GM12878 (cell line): ENCODE data around the gene NOD1. TPM values are rescaled to one million over a fixed set of nuclear protein-coding genes. Genes with fewer than 3 reads are reported as not detected.

ENCODE experiments used
- ATAC-seq: fragments of 200-7000 bp; cut with Tn5 transposase; 3 replicates; pipeline ENCODE4 v1.9.1; 2020; ENCODE audit warnings: mild to moderate bottlenecking, moderate library complexity
- BruUV-seq: library from RNA; stranded (reverse); fragments of 400-500 nt; replicated peaks from 2 replicates; lab custom pipeline; 2021; lab: Mats Ljungman, UMichigan
- CTCF ChIA-PET: fragments of 300-600 bp; sonication (Branson Sonifier 250); formaldehyde crosslinking; extraction: SDS; loops from one replicate; lab custom pipeline; 2021; ENCODE audit warnings: inconsistent platforms; lab: Yijun Ruan, JAX
- POLR2A ChIA-PET: fragments of 350-600 bp; formaldehyde crosslinking; extraction: SDS; loops from one replicate; lab custom pipeline; 2021; ENCODE audit warnings: inconsistent platforms; lab: Charles Lee
- RAD21 ChIA-PET: fragments of 300-600 bp; sonication (Branson Sonifier 250); formaldehyde crosslinking; loops from one replicate; lab custom pipeline; 2023; ENCODE audit warnings: antibody characterized with exemption; ENCODE audit not compliant: unreplicated experiment; lab: Charles Lee
- SMC1A ChIA-PET: fragments of 300-600 bp; sonication (Branson Sonifier 250); formaldehyde crosslinking; loops from one replicate; lab custom pipeline; 2023; ENCODE audit not compliant: unreplicated experiment, uncharacterized antibody; lab: Charles Lee
- DNase-seq: peaks from one replicate; pipeline ENCODE4 v3.0.0-alpha.2; 2011; ENCODE audit warnings: low read depth, low spot score
- FAIRE-seq: peaks from 3 replicates; lab custom pipeline; 2011; peaks lifted over from hg19 to GRCh38; lab: Jason Lieb, UNC
- H2AFZ ChIP-seq: 2 replicates; pipeline ENCODE4 v1.6.0; 2011; ENCODE audit warnings: low read depth, low read length, control low read depth; ENCODE audit not compliant: control insufficient read depth
- H3K27ac ChIP-seq: 2 replicates; pipeline ENCODE4 v1.5.1; 2011; ENCODE audit warnings: control low read depth; ENCODE audit not compliant: control insufficient read depth, insufficient read depth
- H3K27me3 ChIP-seq, 2 experiments: replicated peaks in 1 of 2; 2 replicates each; pipeline versions ENCODE4 v1.6.0 to v1.6.1; 2011; ENCODE audit warnings: low read length in 1 of 2; ENCODE audit not compliant: control insufficient read depth in 2 of 2, insufficient read depth in 2 of 2
- H3K36me3 ChIP-seq, 2 experiments: 2 replicates each; pipeline ENCODE4 v1.5.1; 2011; ENCODE audit warnings: low read length in 1 of 2; ENCODE audit not compliant: control insufficient read depth in 2 of 2, insufficient read depth in 2 of 2
- H3K4me1 ChIP-seq: 2 replicates; pipeline ENCODE4 v1.6.1; 2011; ENCODE audit warnings: mild to moderate bottlenecking, low read length, moderate library complexity, mixed read lengths; ENCODE audit not compliant: control insufficient read depth, insufficient read depth
- H3K4me2 ChIP-seq: 2 replicates; pipeline ENCODE4 v1.6.0; 2011; ENCODE audit warnings: control low read depth; ENCODE audit not compliant: control insufficient read depth, insufficient read depth
- H3K4me3 ChIP-seq: fragments of 200-600 bp; sonication (generic); 2 replicates; pipeline ENCODE4 v1.5.1; 2016
- H3K79me2 ChIP-seq: 2 replicates; pipeline ENCODE4 v1.6.0; 2011; ENCODE audit warnings: low read length; ENCODE audit not compliant: control insufficient read depth, insufficient read depth
- H3K9ac ChIP-seq: 2 replicates; pipeline ENCODE4 v1.8.0; 2011; ENCODE audit warnings: low read length, control low read depth, mixed read lengths; ENCODE audit not compliant: control insufficient read depth, insufficient read depth
- H3K9me3 ChIP-seq: replicated peaks from 3 replicates; pipeline ENCODE4 v1.5.1; 2011; ENCODE audit warnings: mild to moderate bottlenecking, low read length; ENCODE audit not compliant: control insufficient read depth, insufficient read depth
- H4K20me1 ChIP-seq: 2 replicates; pipeline ENCODE4 v1.6.0; 2011; ENCODE audit not compliant: control insufficient read depth, insufficient read depth
- ASH2L ChIP-seq: fragments of 300-600, 200-600 bp; sonication (generic); IDR thresholded peaks from 2 replicates; pipeline ENCODE4 v1.6.1; 2017; ENCODE audit warnings: low read depth, mild to moderate bottlenecking, borderline replicate concordance
- CREM ChIP-seq: IDR thresholded peaks from 2 replicates; pipeline ENCODE4 v1.6.1; 2014; ENCODE audit warnings: antibody characterized with exemption, low read depth
- EED ChIP-seq: sonication (generic); IDR thresholded peaks from 2 replicates; pipeline ENCODE4 v1.6.1; 2016; ENCODE audit warnings: antibody characterized with exemption, low read depth
- HCFC1 ChIP-seq: fragments of 150-350 bp; IDR thresholded peaks from 2 replicates; pipeline ENCODE4 v1.6.1; 2014; ENCODE audit warnings: low read length
- HDGF ChIP-seq: fragments of 450-650 bp; IDR thresholded peaks from 2 replicates; pipeline ENCODE4 v1.6.1; 2016; ENCODE audit warnings: antibody characterized with exemption
- MTA2 ChIP-seq: fragments of 450-650 bp; IDR thresholded peaks from 2 replicates; pipeline ENCODE4 v1.6.1; 2016; ENCODE audit warnings: low read depth, mild to moderate bottlenecking, moderate library complexity
- NR2C1 ChIP-seq: fragments of 450-650 bp; IDR thresholded peaks from 2 replicates; pipeline ENCODE4 v1.6.1; 2017; ENCODE audit warnings: antibody characterized with exemption, mild to moderate bottlenecking, moderate library complexity
- SUZ12 ChIP-seq: fragments of 200-600 bp; sonication (generic); IDR thresholded peaks from one replicate; pipeline ENCODE4 v1.6.1; 2018; ENCODE audit warnings: antibody characterized with exemption, mild to moderate bottlenecking; ENCODE audit not compliant: unreplicated experiment
- WGBS: methylation state at CpG from one replicate; pipeline ENCODE4 v1.1.6; 2016; ENCODE audit warnings: low lambda C conversion rate; ENCODE audit not compliant: insufficient replicate concordance, insufficient coverage; ENCODE audit errors: missing lambda C conversion rate; 5-methylcytosine and 5-hydroxymethylcytosine counted together
- in situ Hi-C: fragments of 300-500 bp; cut with MboI; formaldehyde crosslinking; loops from 9 replicates; pipeline ENCODE4 v1.14.3; 2018; ENCODE audit warnings: mixed read lengths
- intact Hi-C: fragments of 100-400 bp; cut with micrococcal nuclease; formaldehyde crosslinking; loops from one replicate; pipeline ENCODE4 v1.14.2; 2022; ENCODE audit not compliant: unreplicated experiment
- polyA plus RNA-seq, 11 experiments: library from polyadenylated mRNA; depleted of rRNA in 4 of 11; unstranded in 6 of 11; stranded (reverse) in 5 of 11; fragments of >200 nt; fragmentation: Nextera tagmentation in 4 of 11; fragmentation: Illumina TruSeq in 1 of 11; extraction: Ambion mirVana in 4 of 11; extraction: Trizol in 1 of 11; gene quantifications; 1 replicate in 1 of 11; 2 replicates in 10 of 11; pipeline versions ENCODE4 v1.2.1 to v1.2.3, GENCODE V29; 2011 to 2016; ENCODE audit warnings: inconsistent platforms in 2 of 11, missing spikeins in 2 of 11, low read depth in 1 of 11
- total RNA-seq, 4 experiments: library from RNA; depleted of rRNA in 3 of 4; stranded (reverse); fragments of >200 nt in 3 of 4; fragmentation: Illumina TruSeq in 1 of 4; extraction: Trizol in 1 of 4; gene quantifications; 2 replicates each; pipeline versions ENCODE4 v1.2.1 to v1.2.3, GENCODE V29; 2013 to 2021
- TF ChIP-seq, protein P1 (sequence below): fragments of 450-650 bp; formaldehyde crosslinking; IDR thresholded peaks from 2 replicates; pipeline ENCODE4 v1.4.0; 2020; ENCODE audit warnings: mild to moderate bottlenecking, moderate library complexity
- TF ChIP-seq, protein P2 (sequence below): fragments of 450-650 bp; IDR thresholded peaks from 2 replicates; pipeline ENCODE4 v1.6.1; 2017; ENCODE audit warnings: low read depth, mild to moderate bottlenecking, moderate library complexity
- TF ChIP-seq, protein P3 (sequence below): IDR thresholded peaks from 2 replicates; pipeline ENCODE4 v1.6.1; 2012; ENCODE audit warnings: mild to moderate bottlenecking, low read depth, low read length
- TF ChIP-seq, protein P4 (sequence below): fragments of 450-650 bp; IDR thresholded peaks from 2 replicates; pipeline ENCODE4 v1.6.1; 2016; ENCODE audit warnings: mild to moderate bottlenecking

Gene NOD1
- total and polyA plus RNA-seq, 10 of the 15 experiments (the other 5 are each of a cell fraction or from before 2014, with no cell fraction given), result 1.8 to 14.6 (median 8.9) TPM

DNA sequence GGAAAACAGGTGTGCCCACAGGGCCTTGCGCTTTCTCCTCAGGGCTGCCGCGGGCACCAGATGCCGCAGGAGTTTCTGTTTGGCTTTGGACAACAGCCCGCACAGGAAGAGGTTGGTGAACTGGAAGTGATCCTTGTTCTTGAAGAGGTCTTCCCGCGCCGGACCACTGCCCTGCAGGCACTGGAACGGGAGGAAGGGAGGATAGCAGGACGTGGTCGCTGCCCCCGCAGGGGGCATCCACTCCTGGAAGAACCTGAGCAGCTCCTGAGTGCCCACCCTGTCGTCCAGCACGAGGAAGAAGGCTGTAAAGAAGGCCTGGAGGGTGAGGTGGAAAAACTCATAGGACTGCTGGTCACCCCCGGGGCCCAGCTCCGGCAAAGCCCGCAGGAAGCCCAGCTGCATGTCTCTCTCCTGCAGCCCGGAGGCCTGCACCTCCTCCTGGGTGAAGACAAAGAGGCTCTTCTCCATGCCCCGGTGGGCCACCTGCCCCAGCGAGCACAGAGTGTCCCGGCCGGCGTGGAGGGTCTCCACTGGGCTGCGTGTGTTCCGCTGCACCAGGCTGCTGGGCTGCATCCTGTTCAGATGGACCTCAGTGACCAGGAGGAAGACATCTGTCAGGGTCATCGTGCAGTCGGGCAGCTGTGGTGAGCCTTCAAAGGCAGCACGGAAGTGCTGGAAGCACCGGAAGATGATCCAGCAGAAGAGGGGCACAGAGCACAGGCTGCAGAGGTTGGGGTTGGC is 26.9 kb downstream of the NOD1 start (continued):
- TF ChIP-seq, protein P1, sequence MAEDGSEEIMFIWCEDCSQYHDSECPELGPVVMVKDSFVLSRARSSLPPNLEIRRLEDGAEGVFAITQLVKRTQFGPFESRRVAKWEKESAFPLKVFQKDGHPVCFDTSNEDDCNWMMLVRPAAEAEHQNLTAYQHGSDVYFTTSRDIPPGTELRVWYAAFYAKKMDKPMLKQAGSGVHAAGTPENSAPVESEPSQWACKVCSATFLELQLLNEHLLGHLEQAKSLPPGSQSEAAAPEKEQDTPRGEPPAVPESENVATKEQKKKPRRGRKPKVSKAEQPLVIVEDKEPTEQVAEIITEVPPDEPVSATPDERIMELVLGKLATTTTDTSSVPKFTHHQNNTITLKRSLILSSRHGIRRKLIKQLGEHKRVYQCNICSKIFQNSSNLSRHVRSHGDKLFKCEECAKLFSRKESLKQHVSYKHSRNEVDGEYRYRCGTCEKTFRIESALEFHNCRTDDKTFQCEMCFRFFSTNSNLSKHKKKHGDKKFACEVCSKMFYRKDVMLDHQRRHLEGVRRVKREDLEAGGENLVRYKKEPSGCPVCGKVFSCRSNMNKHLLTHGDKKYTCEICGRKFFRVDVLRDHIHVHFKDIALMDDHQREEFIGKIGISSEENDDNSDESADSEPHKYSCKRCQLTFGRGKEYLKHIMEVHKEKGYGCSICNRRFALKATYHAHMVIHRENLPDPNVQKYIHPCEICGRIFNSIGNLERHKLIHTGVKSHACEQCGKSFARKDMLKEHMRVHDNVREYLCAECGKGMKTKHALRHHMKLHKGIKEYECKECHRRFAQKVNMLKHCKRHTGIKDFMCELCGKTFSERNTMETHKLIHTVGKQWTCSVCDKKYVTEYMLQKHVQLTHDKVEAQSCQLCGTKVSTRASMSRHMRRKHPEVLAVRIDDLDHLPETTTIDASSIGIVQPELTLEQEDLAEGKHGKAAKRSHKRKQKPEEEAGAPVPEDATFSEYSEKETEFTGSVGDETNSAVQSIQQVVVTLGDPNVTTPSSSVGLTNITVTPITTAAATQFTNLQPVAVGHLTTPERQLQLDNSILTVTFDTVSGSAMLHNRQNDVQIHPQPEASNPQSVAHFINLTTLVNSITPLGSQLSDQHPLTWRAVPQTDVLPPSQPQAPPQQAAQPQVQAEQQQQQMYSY (CRISPR knock-in tag), result no peak
- TF ChIP-seq, protein P2, sequence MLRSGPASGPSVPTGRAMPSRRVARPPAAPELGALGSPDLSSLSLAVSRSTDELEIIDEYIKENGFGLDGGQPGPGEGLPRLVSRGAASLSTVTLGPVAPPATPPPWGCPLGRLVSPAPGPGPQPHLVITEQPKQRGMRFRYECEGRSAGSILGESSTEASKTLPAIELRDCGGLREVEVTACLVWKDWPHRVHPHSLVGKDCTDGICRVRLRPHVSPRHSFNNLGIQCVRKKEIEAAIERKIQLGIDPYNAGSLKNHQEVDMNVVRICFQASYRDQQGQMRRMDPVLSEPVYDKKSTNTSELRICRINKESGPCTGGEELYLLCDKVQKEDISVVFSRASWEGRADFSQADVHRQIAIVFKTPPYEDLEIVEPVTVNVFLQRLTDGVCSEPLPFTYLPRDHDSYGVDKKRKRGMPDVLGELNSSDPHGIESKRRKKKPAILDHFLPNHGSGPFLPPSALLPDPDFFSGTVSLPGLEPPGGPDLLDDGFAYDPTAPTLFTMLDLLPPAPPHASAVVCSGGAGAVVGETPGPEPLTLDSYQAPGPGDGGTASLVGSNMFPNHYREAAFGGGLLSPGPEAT, result no peak
- TF ChIP-seq CREM (no peak), EED (no peak)

DNA sequence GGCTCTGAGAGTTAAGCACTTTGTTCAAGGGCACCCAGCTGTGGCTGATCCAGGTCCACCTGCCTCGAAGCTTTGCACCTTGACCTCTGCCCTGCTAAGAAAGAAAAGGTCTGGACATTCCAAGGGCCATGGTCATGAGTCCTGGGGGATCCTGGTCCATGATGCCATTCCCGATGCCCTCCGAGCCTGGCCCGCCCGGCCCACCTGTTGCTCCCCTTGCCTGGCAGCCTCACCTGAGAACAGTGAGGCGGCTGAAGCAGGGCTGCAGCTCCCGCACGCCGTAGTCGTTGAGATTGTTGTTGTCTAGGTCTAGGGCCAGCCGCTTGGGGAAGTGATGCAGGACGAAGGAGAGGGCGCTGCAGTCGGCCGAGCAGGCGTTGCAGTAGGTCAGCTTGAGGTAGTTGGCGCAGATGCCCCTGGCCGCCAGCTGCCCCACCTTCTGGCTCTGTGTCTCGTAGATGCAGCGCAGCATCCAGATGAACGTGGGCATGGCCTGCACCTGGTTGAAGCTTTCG is 27.5 kb downstream of the NOD1 start:
- Histone ChIP-seq H3K4me2 (no peak overlapping the region), H4K20me1 (no peaks in the 10 kb centered on the region), H3K27me3 (no peaks in the 10 kb centered on the region), H3K27ac (no peak overlapping the region), H3K4me3 (no peak overlapping the region), H3K36me3 (peaks cover 0 to 10% of the 10 kb centered on the region in 2 experiments; a peak in 2 of 4 replicates), H3K9ac (no peak overlapping the region), H3K79me2 (no peaks in the 10 kb centered on the region), H2AFZ (no peak overlapping the region), H3K9me3 (no peaks in the 10 kb centered on the region), H3K4me1 (peaks cover 2% of the 10 kb centered on the region)
- FAIRE-seq, result no peak
- SMC1A ChIA-PET, result no interaction called here
- POLR2A ChIA-PET, result no interaction called here
- 94% methylated on average over 22 of the region's 22 CpGs for WGBS
- no peak for ATAC-seq
- intact Hi-C loops (no loop called here), in situ Hi-C loops (no loop called here)
- CTCF ChIA-PET, result interaction anchor here (1.7 kb wide), 1 partner anchor 55 kb away, joined by 4 read pairs; no protein-coding TSS in a partner anchor
- no peak for DNase-seq
- RAD21 ChIA-PET, result no interaction called here
- no TSS peak for BruUV-seq
- no peak for TF ChIP-seq ASH2L
- TF ChIP-seq, protein P3, sequence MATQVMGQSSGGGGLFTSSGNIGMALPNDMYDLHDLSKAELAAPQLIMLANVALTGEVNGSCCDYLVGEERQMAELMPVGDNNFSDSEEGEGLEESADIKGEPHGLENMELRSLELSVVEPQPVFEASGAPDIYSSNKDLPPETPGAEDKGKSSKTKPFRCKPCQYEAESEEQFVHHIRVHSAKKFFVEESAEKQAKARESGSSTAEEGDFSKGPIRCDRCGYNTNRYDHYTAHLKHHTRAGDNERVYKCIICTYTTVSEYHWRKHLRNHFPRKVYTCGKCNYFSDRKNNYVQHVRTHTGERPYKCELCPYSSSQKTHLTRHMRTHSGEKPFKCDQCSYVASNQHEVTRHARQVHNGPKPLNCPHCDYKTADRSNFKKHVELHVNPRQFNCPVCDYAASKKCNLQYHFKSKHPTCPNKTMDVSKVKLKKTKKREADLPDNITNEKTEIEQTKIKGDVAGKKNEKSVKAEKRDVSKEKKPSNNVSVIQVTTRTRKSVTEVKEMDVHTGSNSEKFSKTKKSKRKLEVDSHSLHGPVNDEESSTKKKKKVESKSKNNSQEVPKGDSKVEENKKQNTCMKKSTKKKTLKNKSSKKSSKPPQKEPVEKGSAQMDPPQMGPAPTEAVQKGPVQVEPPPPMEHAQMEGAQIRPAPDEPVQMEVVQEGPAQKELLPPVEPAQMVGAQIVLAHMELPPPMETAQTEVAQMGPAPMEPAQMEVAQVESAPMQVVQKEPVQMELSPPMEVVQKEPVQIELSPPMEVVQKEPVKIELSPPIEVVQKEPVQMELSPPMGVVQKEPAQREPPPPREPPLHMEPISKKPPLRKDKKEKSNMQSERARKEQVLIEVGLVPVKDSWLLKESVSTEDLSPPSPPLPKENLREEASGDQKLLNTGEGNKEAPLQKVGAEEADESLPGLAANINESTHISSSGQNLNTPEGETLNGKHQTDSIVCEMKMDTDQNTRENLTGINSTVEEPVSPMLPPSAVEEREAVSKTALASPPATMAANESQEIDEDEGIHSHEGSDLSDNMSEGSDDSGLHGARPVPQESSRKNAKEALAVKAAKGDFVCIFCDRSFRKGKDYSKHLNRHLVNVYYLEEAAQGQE, result no peak
- TF ChIP-seq HCFC1, result no peak
- TF ChIP-seq, protein P4, sequence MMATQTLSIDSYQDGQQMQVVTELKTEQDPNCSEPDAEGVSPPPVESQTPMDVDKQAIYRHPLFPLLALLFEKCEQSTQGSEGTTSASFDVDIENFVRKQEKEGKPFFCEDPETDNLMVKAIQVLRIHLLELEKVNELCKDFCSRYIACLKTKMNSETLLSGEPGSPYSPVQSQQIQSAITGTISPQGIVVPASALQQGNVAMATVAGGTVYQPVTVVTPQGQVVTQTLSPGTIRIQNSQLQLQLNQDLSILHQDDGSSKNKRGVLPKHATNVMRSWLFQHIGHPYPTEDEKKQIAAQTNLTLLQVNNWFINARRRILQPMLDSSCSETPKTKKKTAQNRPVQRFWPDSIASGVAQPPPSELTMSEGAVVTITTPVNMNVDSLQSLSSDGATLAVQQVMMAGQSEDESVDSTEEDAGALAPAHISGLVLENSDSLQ, result no peak
- TF ChIP-seq NR2C1, result no peak
- no peak for TF ChIP-seq SUZ12
- TF ChIP-seq HDGF, result no peak
- no peak for TF ChIP-seq MTA2
